GM23248 (cell line): ENCODE results near the gene SLC35D2.

Source experiments
- EZH2 ChIP-seq: fragments of 200-600 bp; sonication (generic); IDR thresholded peaks from 2 replicates; pipeline ENCODE4 v1.6.1; 2018; ENCODE audit warnings: antibody characterized with exemption, mild to moderate bottlenecking; ENCODE audit not compliant: insufficient read depth, poor library complexity, severe bottlenecking
- EZH2phosphoT487 ChIP-seq: fragments of 200-600 bp; sonication (generic); IDR thresholded peaks from 2 replicates; pipeline ENCODE4 v1.6.1; 2018; ENCODE audit warnings: antibody characterized with exemption, moderate library complexity, mild to moderate bottlenecking, low read depth; ENCODE audit not compliant: insufficient read depth

- TF ChIP-seq EZH2 (no peak), EZH2phosphoT487 (no peak)
Observed at GRCh38 chr9:96338299-96338698, 45.2 kb downstream of the SLC35D2 start.
